SK-N-SH (cell line): Measurements from ENCODE around the gene MYO7A. TPM values are rescaled to one million over a fixed set of nuclear protein-coding genes. Genes with fewer than 3 reads are reported as not detected.

Source experiments
- CTCF ChIA-PET: fragments of 300-600, 350-600 bp; formaldehyde crosslinking; extraction: SDS; loops from one replicate; lab custom pipeline; 2021; lab: Yijun Ruan, JAX
- POLR2A ChIA-PET: fragments of 350-600 bp; sonication (Branson Sonifier 250); formaldehyde crosslinking; extraction: SDS; loops from one replicate; lab custom pipeline; 2020; ENCODE audit warnings: antibody characterized with exemption, inconsistent platforms; lab: Yijun Ruan, JAX
- DNase-seq: peaks from one replicate; pipeline ENCODE4 v3.0.0; 2012
- H2AFZ ChIP-seq: fragments of 200-600 bp; sonication (generic); 2 replicates; pipeline ENCODE4 v1.8.1; 2016; ENCODE audit warnings: antibody characterized with exemption, mild to moderate bottlenecking, low read depth
- H3F3A ChIP-seq: fragments of 200-600 bp; sonication (generic); replicated peaks from 2 replicates; pipeline ENCODE3; 2016; ENCODE audit warnings: antibody characterized with exemption, mild to moderate bottlenecking; ENCODE audit not compliant: insufficient read depth
- H3K27ac ChIP-seq, 2 experiments: fragments of 200-500 bp in 1 of 2; fragments of 200-600 bp in 1 of 2; sonication (Bioruptor generic) in 1 of 2; sonication (generic), shearing (Covaris generic) in 1 of 2; 2 replicates each; pipeline versions ENCODE4 v1.5.1 to v1.6.1; 2014 to 2016; ENCODE audit warnings: low read depth in 2 of 2, inconsistent platforms in 1 of 2, low read length in 1 of 2, mild to moderate bottlenecking in 1 of 2, mixed read lengths in 1 of 2
- H3K27me3 ChIP-seq: fragments of 200-600 bp; sonication (generic), shearing (Covaris generic); 2 replicates; pipeline ENCODE4 v1.6.1; 2016; ENCODE audit warnings: mixed run types; ENCODE audit not compliant: insufficient read depth
- H3K36me3 ChIP-seq, 2 experiments: fragments of 200-500 bp in 1 of 2; fragments of 200-600 bp in 1 of 2; sonication (Bioruptor generic) in 1 of 2; sonication (generic) in 1 of 2; replicated peaks in 1 of 2; 2 replicates each; pipeline versions ENCODE3 to v1.5.1; 2014 to 2016; ENCODE audit warnings: low read length in 1 of 2, mild to moderate bottlenecking in 1 of 2; ENCODE audit not compliant: insufficient read depth in 2 of 2, control insufficient read depth in 1 of 2
- H3K4me1 ChIP-seq, 2 experiments: fragments of 200-500 bp in 1 of 2; fragments of 200-600 bp in 1 of 2; sonication (Bioruptor generic) in 1 of 2; sonication (generic), shearing (Covaris generic) in 1 of 2; 2 replicates each; pipeline versions ENCODE4 v1.5.1 to v1.6.1; 2014 to 2016; ENCODE audit warnings: low read depth in 1 of 2, low read length in 1 of 2, mixed run types in 1 of 2; ENCODE audit not compliant: insufficient read depth in 2 of 2, control insufficient read depth in 1 of 2
- H3K4me2 ChIP-seq: fragments of 200-600 bp; sonication (generic), shearing (Covaris generic); 2 replicates; pipeline ENCODE4 v1.6.1; 2017; ENCODE audit warnings: mixed run types
- H3K4me3 ChIP-seq, 2 experiments: fragments of 200-500 bp in 1 of 2; fragments of 200-600 bp in 1 of 2; sonication (Bioruptor generic) in 1 of 2; sonication (generic), shearing (Covaris generic) in 1 of 2; 2 replicates each; pipeline versions ENCODE4 v1.5.1 to v1.8.1; 2014 to 2016; ENCODE audit warnings: low read depth in 2 of 2, inconsistent platforms in 1 of 2, low read length in 1 of 2, mild to moderate bottlenecking in 1 of 2, mixed read lengths in 1 of 2, moderate library complexity in 1 of 2
- H3K79me2 ChIP-seq: fragments of 200-600 bp; sonication (generic); 2 replicates; pipeline ENCODE4 v1.8.1; 2017; ENCODE audit warnings: mild to moderate bottlenecking; ENCODE audit not compliant: insufficient read depth
- H3K9ac ChIP-seq: fragments of 200-600 bp; sonication (generic); 2 replicates; pipeline ENCODE4 v1.6.1; 2017; ENCODE audit warnings: mixed run types
- H3K9me2 ChIP-seq: fragments of 200-600 bp; sonication (generic); 2 replicates; pipeline ENCODE4 v1.6.1; 2017; ENCODE audit warnings: mixed run types
- H3K9me3 ChIP-seq: fragments of 200-600 bp; sonication (generic); 2 replicates; pipeline ENCODE4 v1.6.1; 2017; ENCODE audit warnings: mixed run types, mild to moderate bottlenecking, moderate library complexity
- H4K20me1 ChIP-seq: fragments of 200-600 bp; sonication (generic); 2 replicates; pipeline ENCODE4 v1.6.1; 2017; ENCODE audit warnings: mild to moderate bottlenecking, mixed run types; ENCODE audit not compliant: insufficient read depth
- CHD2 ChIP-seq: fragments of 150-350 bp; IDR thresholded peaks from 2 replicates; pipeline ENCODE4 v1.6.1; 2018; ENCODE audit warnings: low read length; ENCODE audit not compliant: partially characterized antibody
- FOSL2 ChIP-seq: IDR thresholded peaks from 2 replicates; pipeline ENCODE4 v1.4.0; 2012; ENCODE audit warnings: low read depth, mild to moderate bottlenecking, moderate library complexity, borderline replicate concordance
- GATA2 ChIP-seq: sonication (generic); formaldehyde crosslinking; IDR thresholded peaks from 2 replicates; pipeline ENCODE4 v1.5.0; 2020; ENCODE audit warnings: mild to moderate bottlenecking, missing genetic modification reagents
- JUND ChIP-seq: IDR thresholded peaks from 2 replicates; pipeline ENCODE4 v1.4.0; 2012
- MAX ChIP-seq: IDR thresholded peaks from 2 replicates; pipeline ENCODE4 v1.4.0; 2012; ENCODE audit warnings: low read depth
- REST ChIP-seq: IDR thresholded peaks from 2 replicates; pipeline ENCODE4 v1.6.1; 2012; ENCODE audit warnings: mild to moderate bottlenecking, low read depth, low read length, moderate library complexity
- RFX5 ChIP-seq: IDR thresholded peaks from 2 replicates; pipeline ENCODE4 v1.6.1; 2012; ENCODE audit warnings: mild to moderate bottlenecking, improper control_type of control experiment, low read length
- SIN3A ChIP-seq: IDR thresholded peaks from 2 replicates; pipeline ENCODE4 v1.6.1; 2012; ENCODE audit warnings: low read depth, mild to moderate bottlenecking, low read length, moderate library complexity, borderline replicate concordance
- TCF12 ChIP-seq: IDR thresholded peaks from 2 replicates; pipeline ENCODE4 v1.4.0; 2012
- USF2 ChIP-seq: fragments of 150-350 bp; IDR thresholded peaks from 2 replicates; pipeline ENCODE4 v1.6.1; 2017; ENCODE audit warnings: antibody characterized with exemption, low read length, low read depth, borderline replicate concordance
- YY1 ChIP-seq: IDR thresholded peaks from 2 replicates; pipeline ENCODE4 v1.4.0; 2012; ENCODE audit warnings: low read depth, mild to moderate bottlenecking
- ZBTB33 ChIP-seq: IDR thresholded peaks from 2 replicates; pipeline ENCODE4 v1.4.0; 2012; ENCODE audit warnings: low read depth, borderline replicate concordance
- WGBS: methylation state at CpG from one replicate; pipeline ENCODE4 v1.1.6; 2017; ENCODE audit warnings: low lambda C conversion rate; 5-methylcytosine and 5-hydroxymethylcytosine counted together
- polyA plus RNA-seq, 3 experiments: library from polyadenylated mRNA; depleted of rRNA; stranded (reverse); fragments of >200 nt; gene quantifications; 2 replicates each; pipeline ENCODE4 v1.2.3, GENCODE V29; 2012

The MYO7A gene
- polyA plus RNA-seq, 1 of the 3 experiments (the other 2 are of a cell fraction), result 0.08 TPM

DNA sequence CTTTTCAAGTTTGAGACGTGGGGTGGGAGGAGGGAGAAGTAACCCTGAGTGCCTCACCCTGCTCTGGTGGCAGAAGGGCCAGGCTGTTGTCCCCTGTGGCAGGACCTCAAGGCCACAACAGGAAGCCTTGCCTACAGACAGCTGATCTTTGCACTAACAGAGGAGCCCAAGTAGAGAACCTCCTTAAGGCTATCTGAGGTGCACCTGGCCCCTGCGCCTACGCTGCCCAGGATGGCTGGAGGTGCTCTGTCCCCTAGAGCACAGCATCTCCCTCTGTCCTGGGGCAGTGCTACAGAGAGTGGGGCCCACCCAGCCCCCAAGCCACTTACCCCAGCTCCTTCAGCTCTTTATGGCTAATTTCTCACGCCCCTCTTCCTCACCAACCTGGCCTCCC, 27.0 kb downstream of the MYO7A start (continued):
- TF ChIP-seq USF2, result no peak

DNA sequence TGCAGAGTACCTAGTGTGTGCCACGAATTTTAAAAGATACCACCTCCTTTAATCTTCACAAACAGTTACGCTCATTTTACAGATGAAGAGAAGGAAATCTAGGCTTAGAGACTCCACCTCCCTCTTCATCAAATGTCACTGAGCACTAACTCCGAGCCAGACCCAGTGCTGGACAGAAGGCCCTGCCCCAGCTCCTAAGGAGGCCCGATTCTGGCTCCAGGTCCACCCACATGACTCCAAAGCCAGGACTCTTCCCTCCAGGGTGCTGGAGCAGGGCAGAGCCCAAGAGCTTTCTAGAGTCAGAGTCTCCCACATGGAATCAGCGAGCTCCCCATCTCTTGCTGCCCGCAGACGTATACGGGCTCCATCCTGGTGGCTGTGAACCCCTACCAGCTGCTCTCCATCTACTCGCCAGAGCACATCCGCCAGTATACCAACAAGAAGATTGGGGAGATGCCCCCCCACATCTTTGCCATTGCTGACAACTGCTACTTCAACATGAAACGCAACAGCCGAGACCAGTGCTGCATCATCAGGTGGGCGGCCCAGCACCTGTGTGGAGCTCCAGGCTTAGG, 27.6 kb downstream of the MYO7A start:
- no peak for TF ChIP-seq TCF12
- TF ChIP-seq SIN3A, result no peak
- no peak for TF ChIP-seq MAX
- TF ChIP-seq RFX5, result no peak
- TF ChIP-seq JUND, result no peak
- TF ChIP-seq ZBTB33, result no peak
- TF ChIP-seq FOSL2, result no peak
- TF ChIP-seq CHD2, result no peak
- no peak for TF ChIP-seq USF2
- TF ChIP-seq YY1, result no peak
- no peak for TF ChIP-seq REST
- no peak for TF ChIP-seq GATA2 (CRISPR knock-in tag)
- ChIA-PET POLR2A (no interaction called here), CTCF (interaction anchor here (1.2 to 2.5 kb wide), 5 partner anchors 28 to 392 kb away, joined by 3 to 15 read pairs (median 3); partner anchors contain the start of gene MYO7A)
- 81% methylated on average over 13 of the region's 13 CpGs for WGBS
- H2AFZ ChIP-seq, result no peak overlapping the region
- peaks cover 0 to 13% of the 10 kb centered on the region in 2 experiments; a peak in 1 of 4 replicates for H3K4me1 ChIP-seq
- no peak overlapping the region for H3K4me2 ChIP-seq
- no peak overlapping the region for H3K27ac ChIP-seq
- H3K9me2 ChIP-seq, result no peaks in the 10 kb centered on the region
- no peaks in the 10 kb centered on the region for H3K27me3 ChIP-seq
- no peak for DNase-seq
- no peaks in the 10 kb centered on the region for H3K79me2 ChIP-seq
- H3K36me3 ChIP-seq, result no peaks in the 10 kb centered on the region
- H3K4me3 ChIP-seq, result no peak overlapping the region
- H3K9me3 ChIP-seq, result no peaks in the 10 kb centered on the region
- H4K20me1 ChIP-seq, result no peaks in the 10 kb centered on the region
- no peak overlapping the region for H3K9ac ChIP-seq
- H3F3A ChIP-seq, result no peaks in the 10 kb centered on the region
